Testis (tissue), 2 donors: Measurements from ENCODE around the gene CMTM8.

Source experiments
- POLR2A ChIP-seq: fragments of 450-650 bp; IDR thresholded peaks from one replicate; pipeline ENCODE4 v1.6.1; 2017; ENCODE audit warnings: antibody characterized with exemption, mild to moderate bottlenecking, moderate library complexity
- TF ChIP-seq, protein P1 (sequence below), 3 experiments: fragments of 450-650 bp in 2 of 3; fragments of 200-600 bp in 1 of 3; sonication (generic) in 1 of 3; IDR thresholded peaks; one replicate each; pipeline ENCODE4 v1.5.1; 2016 to 2019; ENCODE audit warnings: antibody characterized with exemption in 3 of 3, mild to moderate bottlenecking in 2 of 3, moderate library complexity in 1 of 3

DNA sequence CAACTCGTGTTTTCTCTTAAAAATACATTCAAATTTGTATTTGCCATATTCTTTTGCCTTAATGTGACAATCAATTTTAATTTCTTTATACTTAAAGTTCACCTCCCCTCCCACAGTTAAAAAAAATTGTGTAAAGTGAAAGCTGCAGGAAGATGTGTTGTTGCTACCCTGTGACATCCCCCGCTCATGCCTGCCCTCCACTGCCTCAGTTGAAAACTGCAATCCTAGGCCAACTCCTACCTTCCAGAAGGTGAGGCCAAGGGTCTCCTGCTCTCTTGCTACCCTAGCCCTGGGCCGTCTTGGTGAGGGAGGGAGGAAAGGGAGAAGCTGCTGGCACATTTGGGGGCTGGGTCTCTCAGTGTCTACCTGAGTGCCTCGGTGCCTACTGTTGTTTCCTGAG lies 96.2 kb downstream of the CMTM8 start:
- TF ChIP-seq, protein P1, sequence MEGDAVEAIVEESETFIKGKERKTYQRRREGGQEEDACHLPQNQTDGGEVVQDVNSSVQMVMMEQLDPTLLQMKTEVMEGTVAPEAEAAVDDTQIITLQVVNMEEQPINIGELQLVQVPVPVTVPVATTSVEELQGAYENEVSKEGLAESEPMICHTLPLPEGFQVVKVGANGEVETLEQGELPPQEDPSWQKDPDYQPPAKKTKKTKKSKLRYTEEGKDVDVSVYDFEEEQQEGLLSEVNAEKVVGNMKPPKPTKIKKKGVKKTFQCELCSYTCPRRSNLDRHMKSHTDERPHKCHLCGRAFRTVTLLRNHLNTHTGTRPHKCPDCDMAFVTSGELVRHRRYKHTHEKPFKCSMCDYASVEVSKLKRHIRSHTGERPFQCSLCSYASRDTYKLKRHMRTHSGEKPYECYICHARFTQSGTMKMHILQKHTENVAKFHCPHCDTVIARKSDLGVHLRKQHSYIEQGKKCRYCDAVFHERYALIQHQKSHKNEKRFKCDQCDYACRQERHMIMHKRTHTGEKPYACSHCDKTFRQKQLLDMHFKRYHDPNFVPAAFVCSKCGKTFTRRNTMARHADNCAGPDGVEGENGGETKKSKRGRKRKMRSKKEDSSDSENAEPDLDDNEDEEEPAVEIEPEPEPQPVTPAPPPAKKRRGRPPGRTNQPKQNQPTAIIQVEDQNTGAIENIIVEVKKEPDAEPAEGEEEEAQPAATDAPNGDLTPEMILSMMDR (IDR thresholded peaks at IDR 0.05), result no peak
- no peak for TF ChIP-seq POLR2A
